Activated T-helper 9 cell treated with anti-CD3 and anti-CD28 coated beads, Interleukin-2, amount 50 U/mL, for 16 hours (primary cell): ENCODE data around the gene MAGOH.

Experiments
- DNase-seq: peaks from one replicate; pipeline ENCODE4 v3.0.0-alpha.2; 2020; ENCODE audit warnings: low read depth

Gene MAGOH

DNA sequence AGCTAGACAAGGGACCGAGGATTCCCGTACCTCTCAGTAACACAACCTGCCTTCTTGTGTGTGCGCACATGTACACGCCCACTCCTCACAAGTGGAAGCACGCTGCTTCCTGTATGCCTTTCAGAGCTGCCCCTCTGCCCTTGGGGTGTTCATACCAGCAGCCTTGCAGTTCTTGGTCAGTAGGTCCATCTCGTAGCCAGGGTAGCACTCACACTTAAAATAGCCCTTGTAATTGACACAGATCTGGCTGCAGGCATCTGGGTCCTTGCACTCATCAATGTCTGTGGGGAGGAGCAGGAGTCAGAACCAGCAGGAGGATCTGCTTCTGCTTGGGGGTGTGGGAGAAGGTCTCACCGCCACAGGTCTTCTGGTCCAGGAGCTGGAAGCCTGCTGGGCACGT, 32.6 kb upstream of the MAGOH start:
- DNase-seq, result no peak

DNA sequence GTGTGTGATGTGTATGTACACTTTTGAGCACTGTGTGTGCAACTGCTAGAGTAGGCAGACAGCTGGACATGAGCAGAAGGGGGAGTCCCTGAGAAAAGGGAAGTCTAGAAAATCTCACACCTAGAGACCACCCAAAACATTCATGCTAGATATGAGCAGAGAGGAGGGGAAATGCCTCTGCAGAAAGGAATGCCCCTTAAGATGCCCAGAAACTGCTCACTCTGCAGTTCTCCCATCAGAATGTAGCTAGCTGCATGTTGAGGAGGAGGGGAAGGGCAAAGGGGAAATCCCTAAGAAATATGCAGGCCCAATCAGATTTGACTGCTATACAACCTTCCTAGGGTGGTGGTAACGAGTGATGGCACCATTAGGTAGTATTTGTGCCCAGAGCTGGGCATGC, 31.8 kb upstream of the MAGOH start:
- DNase-seq, result no peak

DNA sequence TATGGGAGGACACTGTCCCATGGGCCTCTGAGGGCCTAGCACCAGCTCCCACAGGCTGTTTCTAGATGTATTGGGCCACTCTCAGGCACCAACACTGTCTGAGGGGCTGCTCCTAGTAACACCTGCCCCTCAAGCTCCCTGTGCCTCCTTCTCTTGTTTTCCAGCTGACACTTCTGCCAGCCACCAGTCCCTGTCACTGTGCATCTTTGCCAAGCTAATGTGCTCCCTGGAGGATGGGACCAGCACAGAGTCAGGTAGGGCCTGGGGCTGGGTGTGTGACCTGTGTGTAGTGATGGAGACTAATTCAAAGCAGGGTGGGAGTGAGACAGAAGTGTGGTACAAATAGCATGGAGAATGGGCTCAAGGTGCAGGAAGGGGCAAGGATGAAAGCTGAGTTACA, 29.4 kb upstream of the MAGOH start:
- no peak for DNase-seq

DNA sequence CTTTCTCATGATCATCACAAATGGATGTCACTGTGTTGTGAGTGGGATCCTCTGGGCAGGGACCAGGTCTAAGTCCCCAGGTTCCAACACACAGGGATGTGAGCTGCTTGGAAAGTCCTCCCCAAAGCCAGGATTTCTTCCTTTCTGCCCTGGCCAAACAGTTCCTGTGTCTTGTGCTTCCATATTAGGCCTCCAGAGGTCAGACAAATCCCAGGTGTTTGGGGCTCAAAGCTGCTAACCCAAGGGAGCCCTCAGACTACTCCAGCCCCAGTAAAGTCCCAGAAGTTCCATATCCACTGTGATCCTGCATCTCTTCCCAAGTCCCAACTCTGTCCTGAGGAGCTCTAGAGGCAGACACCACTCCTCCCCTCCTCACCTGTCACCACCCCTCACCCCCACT, 27.7 kb upstream of the MAGOH start:
- no peak for DNase-seq

DNA sequence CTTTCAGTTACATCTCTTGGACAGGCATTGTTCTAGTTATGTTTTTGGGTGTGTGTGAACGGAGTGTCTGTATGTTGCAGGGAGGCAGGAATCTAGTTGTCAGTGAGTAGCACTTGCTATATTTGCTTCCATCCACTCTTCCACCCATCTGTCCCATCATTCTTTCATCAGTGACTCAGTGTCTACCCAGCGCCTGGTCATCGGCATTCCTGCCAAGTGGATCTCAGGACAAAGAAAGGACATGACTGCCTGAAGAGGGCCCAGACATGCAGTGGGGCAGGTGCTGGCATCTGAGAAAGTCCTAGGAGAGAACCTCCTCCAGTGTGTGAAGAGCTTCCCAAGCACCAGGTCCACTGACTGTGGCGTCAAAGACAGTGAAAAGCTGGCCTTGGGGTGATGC, 27.3 kb upstream of the MAGOH start:
- DNase-seq, result no peak

DNA sequence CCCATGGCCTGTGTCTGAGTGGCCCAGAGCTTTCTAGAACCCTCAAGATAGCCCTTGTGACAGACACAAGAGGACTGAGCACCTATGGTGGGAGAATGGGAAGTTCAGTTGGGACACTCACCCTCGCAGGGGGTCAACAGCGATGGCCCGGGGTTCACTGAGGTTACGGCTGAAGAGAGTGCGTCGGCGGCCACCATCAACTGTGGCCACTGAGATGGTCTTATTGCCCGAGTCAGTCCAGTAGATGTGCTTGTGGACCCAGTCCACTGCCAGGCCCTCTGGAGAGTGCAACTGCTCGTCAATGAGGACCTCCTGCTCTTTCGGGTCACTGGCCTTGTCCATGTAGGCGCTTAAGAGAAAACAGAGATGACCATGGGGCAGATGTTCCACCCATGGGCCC, 25.7 kb upstream of the MAGOH start:
- no peak for DNase-seq

DNA sequence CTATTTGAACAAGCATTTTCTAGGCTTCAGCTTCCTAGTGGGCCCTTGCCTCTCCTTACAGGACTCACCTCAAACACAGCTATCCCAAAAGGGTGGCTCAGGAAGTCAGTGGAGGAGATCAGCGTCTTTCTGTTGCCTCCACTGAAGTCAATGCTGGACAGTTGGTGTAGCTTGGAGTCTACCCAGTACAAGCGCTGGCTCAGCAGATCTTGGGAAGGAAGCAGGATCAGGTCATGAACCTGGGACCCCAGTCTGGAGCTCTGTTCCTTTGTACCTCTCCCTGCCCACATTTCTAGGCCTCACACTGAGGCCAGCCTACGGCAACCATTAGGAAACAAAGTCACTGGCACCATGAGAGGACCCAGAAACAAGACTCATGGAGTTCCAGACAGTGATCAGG, 23.7 kb upstream of the MAGOH start:
- no peak for DNase-seq

DNA sequence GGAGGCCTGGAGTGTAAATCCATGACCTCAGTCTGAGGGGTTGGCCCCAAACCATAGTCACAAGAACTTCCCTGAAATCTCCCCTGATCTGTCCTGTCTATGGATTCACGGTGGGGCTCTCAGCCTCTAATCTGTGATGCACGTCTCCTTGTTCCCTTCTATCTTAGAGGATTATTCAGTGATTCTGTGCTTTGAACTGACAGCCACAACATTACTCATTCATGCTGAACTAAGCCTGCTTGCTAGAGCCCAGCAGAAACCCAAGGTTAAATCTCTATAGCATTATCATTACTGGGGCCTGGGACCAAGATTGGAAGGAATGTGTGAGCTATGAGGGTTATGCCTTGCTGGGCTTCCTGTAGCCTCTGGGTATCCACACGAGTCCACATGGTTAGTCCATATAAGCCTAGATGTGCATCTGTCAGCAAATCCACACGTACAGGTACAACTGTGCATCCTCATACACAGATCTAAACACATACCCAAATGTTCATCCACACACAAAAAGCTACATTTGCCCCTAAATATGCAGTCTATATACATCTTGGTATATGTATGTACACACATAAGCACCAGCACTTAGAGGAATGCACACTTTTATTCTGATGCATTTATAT, 22.4 kb upstream of the MAGOH start:
- no peak for DNase-seq

DNA sequence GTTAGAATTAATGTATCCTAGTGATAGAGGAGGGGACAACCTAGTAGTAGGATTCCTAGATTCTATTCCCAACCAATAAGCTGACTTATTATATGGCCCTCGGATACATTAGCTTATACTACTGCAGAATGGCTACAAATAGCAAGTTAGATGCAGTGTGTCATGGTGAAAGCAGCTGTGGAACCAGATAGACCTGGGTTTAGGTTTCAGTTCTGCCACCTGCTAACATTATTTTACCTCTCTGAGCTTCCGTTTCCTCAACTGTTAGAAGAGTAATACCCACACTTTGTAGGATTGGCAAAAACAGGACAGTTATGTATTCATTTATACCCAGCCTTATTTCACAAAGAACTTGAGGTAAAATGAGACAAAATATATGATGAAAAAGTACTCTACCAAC, 21.6 kb upstream of the MAGOH start:
- no peak for DNase-seq

DNA sequence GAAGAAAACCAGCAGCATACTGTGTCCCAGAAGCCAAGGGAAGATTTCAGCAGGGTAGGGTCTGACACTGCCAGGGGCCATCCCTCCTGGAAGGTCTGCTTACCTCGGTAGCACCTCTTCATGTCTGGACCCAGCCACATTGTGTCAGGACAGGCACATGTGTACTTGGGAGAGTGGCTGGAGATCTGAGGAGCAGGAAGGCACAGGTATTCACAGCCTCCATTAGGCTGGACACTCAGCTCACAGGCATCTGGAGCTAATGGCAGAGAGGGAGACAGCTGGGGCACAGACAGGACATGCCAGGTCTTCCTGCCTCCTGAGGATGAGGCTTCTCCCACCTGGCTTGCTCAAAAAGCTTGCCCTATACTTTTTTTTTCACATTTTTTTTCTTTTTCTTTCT, 19.9 kb upstream of the MAGOH start:
- no peak for DNase-seq

DNA sequence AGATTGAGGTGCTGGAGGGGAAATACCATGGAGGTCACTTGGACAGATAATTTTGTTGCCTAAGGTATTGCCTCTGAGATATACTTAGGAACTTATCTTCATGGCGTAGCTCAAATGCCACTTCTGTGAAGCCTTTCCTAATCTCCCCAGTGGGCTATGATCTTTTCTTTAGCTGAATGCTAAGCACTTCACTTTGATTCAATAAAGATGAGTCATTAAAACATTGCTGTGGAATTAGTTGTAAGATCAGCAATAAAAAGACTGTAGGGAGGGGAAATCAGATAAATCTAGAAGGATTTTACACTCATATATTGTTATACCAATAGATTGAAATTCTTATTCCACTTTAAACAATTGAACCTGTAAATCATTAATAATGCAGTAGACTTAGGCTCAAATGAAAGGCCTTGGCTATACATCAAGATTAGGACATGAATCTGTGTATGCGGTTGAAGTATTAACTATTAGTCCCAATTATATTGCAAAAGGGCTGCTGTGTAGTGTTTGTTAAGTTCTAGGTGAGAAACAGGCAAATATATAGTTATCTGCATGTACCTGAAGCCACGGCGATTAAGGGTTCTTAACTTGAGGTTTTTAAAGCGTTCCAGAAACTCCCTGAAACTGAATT, 19.2 kb upstream of the MAGOH start:
- DNase-seq, result no peak

DNA sequence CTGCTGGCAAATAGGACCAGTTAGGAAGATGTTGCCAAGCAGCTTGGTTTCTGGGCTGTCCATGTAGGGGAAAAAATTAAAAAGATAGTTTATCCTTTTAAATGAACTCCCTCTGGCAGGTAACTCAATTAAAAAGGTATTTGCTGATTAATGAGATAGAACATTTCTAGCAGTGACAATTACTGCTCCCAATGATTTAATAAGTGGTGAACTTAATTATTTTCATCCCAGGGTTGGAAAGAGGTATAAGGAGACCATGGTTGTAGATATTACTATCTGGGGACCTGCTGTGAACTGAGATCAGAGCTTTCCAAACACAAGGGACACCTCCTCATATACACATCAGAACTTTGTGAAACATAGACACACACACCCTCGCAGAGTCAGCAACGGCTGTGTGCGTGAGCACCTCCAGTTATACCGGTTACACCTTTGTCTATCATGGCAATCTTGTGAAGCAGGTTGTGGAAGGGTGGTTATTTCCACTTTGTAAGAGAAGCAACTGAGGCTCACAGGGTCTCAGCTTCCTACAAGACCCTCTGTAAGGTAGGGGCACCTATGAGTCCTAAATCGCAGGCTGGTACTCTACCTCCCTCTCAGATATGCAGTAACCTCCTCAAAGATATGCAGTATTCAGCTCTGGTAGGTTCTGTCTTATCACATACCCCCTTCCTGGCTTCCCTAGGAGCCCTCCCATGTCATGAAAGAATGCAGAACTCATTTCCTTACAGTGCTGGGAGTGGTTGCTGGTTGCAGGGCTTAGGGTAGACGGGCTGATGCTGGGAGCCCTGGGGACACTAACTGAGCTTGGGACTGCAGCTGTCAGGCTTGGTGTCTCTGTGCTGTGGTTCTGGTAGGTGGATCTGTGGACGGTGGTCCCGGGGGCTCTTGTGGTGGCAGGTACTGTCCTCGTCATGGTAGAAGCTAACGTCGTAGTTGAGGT, 18.5 kb upstream of the MAGOH start:
- DNase-seq, result no peak

DNA sequence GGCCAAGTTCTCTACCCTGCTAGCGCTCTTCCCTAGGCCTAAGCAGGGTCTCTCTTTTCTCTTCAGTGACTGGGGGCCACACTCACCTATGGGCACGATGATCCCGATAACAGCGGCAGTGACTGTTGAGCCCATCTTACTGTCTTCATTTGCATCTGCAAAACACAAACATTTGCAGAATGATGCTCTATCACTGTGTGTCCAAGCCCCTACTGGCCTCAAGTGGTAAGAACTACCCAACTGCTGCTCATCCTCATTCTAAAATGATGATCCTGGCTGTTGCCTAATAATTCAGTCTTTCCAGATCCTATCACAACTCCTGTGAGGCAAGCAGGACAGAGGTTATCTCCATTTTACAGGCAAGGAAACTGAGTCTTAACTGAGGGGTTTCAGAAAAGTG, 16.7 kb upstream of the MAGOH start:
- no peak for DNase-seq

DNA sequence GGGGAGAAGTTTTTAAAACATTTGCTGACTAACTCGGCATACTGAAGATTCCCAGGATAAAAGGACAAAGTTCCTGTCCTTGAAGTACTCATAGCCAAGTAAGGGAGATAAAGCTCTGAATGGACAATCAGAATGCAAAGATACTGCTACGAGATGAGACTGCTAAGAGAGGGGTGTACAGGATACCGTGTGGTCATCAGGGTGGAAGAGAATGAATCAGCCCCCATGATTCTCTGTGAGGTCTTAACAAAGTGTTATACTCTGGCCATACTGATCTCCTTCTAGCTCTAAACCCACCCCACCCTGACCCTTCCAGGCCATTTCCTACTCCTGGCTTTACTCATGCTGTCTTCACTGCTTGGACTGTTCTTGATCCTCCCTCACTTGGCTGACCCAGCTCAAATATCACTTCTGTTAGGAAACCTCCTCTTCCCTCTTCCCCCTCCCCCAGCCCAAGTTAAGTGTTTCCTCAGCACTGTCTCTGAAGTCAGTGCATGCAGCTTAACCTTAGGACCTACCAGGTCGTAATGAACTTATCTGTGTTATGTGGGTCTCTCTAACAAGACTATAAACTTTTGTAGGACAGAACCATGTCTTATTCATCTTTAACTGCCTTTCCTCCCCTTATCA, 15.8 kb upstream of the MAGOH start:
- no peak for DNase-seq

DNA sequence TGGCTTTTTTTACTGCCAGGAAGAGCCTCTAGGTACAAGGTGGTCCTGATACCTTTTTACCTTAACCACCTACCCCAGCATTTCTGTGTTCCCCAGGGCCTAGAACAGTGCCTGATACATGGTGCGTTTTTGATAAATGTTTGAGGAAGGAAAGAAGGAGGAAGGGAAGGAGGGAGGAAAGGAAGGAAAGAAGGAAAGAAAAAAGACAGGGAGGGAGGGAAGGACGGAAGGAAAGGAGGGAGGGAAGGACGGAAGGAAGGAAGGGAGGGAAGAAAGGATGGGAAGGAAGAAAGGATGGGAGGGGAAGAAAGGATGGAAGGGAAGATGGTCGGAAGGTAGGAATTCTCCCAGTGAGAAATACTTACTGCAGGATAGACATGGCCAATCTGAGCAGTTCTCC, 12.0 kb upstream of the MAGOH start:
- no peak for DNase-seq

DNA sequence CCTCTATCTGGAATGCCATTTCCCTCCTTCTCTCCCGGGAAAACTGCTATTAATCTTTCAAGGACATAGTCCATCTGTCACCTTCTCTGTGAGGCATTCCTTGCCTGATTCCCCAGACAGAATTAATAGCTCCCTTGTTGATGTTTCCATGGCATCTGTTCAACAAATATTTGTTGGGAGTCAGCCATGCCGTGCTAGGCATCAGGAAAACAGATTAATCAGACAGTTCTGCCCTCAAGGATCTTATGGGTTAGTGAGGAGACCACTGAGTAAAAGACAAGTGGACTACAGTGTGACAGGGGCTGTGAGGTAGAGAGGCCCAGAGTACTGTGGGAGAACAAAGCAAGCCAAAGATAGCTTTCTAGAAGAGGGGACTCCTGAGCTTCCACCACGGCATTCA, 11.4 kb upstream of the MAGOH start:
- DNase-seq, result no peak

DNA sequence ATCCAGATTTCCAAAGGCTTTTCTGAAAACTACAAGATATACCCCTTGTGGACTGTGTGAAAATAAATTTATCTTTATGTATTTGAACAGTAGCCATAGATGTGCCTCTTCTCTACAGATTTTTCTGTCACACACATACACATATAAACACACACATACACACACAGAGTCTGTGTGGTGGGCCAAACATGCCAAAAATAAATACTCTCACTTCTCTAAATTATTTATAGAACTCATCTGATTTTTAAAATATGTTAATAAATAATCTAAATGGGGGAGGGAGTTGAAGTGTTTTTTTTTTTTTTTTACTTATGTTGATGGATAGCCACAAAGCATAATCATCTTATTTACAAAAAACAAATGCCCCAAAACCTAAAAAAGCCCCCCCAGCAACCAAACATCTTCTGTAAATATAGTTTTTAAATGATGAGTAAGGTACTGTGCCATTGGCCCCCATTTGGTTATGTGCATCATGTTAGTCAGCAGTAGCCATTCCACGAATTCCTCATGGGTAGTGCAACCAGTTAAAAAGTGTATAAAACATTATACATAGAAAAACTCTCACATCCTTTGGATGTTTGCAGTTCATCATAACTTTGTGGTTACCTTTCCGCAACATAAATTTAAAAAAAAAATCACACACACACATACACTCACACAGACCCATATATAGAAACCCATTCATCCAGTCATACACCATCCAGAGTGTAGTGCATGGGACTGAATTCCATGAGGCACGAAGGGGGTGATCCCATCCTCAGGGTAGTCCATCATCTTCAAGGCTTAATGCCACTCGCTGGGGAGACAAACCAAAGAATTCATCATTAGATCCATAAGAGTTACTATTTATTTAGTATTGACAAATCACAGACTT, 8.2 kb upstream of the MAGOH start:
- no peak for DNase-seq

DNA sequence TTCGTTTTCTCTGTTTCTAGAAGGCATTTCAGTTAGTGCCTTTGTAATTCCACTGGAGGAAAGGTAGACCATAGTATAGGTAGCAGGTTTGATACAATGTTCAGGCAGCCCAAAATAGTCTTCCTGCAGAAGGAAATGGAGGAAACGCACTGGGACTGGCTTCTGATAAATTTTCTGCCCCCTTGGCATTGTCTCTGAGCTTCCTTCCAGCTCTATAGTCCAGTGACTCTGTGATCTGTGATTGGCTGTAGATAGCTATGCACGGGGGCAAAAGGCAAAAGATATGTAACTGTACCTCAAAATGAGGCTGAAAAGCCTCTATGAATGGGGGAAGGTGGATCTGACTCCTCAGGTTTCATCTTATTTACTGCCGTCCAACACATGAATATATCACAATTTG, 5.8 kb upstream of the MAGOH start:
- no peak for DNase-seq

DNA sequence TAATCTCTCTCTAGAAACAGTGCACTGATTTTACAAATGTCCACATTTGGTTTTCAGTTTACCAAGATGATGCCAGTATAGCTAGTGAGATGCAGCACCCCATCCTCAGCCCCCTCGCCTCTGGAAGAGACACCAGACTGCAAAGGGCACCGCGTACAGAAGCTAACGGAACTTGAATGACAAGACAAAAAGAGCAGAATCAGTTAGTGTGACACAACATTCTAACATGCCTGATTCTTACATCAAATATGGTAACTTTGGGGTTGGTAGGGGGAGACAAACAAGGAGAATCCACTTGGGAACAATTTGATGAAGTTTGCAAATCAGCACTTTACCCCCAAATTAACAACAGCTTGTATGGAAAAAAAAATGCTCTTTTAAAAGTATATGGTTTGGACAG, 4.1 kb upstream of the MAGOH start:
- no peak for DNase-seq

DNA sequence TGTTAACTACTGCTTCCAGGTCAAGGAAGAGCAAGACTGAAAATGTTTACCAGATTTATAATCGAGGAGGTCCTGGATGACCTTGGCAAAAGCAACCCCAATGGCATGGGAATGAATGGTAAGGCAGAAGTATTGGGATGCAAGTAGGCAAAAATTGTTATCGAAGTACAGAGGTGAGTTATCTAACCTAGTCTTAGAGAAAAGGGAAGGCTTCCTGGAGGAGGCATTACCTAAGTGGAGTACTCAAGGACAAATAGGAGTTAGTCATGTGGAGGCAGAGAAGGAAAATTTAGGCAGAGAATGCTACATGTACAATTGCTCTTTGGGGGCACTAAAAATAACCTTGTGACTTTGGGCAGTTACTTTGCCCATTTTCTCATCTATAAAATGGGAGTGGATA, 3.5 kb upstream of the MAGOH start:
- DNase-seq, result no peak

DNA sequence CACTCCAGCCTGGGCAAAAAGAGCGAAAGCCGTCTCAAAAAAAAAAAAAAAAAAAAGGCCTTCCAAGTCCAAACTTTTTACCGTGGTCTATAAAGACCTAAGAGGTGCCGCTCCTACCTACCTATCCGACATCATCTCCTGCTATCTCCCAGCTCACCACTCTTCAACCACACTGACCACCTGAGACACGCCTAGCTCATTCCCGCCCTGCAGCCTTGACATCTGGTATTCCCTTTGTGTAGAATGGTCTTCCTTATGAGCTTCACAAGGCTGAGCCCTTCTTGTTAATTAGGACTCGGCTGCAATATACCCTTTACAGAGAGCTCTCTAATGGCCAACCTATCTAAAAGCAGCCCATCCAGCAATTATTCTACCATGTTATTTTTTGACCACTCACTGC, 680 bp downstream of the MAGOH start:
- no peak for DNase-seq

DNA sequence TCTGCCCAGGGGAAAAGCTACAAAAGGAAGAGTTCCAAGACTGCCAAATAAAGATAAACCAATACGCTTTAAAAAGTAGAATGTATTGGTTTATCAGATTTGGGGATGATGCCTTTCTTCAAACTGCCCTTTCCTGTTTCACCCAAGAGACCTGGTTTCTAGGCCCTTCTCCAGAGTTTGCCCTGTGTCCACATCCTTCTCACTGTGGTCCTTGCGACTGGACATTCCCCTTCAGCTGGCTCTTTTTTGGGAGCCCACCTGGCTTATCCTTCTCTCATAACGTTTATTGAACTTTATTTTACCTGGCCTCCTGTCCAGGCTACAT, 17.4 kb downstream of the MAGOH start:
- DNase-seq, result no peak
